Activated T-cell treated with anti-CD3 and anti-CD28 coated beads for 24 hours (primary cell): ENCODE results near the gene CRYGN.

Source experiments
- DNase-seq: peaks from one replicate; pipeline ENCODE4 v3.0.0-alpha.2; 2020; ENCODE audit warnings: low read depth

The CRYGN gene

DNA sequence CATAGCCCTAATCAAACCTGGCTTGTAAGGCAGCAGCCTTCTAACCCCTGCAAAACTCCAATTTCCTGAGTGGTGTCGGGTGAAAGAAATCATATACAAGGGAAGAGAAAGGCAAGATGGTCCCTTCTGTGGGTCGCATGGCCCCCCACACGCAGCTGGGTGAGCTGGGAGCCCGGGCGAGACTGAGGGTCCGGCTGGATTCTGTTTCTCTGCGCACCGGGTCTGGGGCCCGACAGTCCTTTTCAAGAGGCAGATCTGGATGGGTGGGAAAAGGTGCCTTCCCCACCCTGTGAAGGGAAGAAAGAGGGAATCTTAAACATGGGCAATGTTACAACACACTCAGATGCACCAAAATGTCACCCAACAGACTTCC is 48.6 kb downstream of the CRYGN start:
- DNase-seq, result no peak

DNA sequence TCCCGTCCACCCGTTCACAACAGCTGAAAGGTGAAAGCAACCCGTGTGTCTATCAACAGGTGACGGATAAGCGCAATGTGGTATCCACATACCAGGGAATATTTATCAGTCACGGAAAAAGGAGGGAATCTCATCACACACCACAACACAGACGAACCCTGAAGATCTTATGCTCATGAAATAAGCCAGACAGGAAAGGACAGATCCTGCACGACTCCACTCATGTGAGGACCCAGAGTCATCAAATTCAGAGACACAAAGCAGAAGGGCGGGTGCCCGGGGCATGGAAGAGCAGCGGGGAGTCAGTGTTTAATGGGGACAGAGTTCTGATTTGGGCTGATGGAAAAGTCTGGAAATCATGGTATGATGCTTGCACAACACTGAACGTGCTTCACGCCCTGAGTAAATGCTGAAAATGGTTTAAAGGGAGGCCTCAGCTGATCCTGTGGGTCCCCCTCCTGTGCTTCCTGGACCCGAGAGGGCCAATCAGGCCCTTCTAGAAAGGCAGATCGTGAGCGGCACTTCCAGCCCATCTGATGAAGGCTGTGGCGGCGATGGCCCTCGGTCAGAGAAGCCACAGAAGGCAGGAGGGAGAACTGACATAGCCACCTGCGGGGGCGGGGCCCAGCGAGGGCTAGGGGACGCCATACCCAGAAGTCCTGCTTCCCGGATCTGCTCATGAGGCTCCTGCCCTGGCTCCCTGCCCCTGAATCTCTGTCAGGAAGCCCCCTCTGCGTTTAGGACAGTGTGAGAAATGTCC is 49.2 kb downstream of the CRYGN start:
- no peak for DNase-seq

DNA sequence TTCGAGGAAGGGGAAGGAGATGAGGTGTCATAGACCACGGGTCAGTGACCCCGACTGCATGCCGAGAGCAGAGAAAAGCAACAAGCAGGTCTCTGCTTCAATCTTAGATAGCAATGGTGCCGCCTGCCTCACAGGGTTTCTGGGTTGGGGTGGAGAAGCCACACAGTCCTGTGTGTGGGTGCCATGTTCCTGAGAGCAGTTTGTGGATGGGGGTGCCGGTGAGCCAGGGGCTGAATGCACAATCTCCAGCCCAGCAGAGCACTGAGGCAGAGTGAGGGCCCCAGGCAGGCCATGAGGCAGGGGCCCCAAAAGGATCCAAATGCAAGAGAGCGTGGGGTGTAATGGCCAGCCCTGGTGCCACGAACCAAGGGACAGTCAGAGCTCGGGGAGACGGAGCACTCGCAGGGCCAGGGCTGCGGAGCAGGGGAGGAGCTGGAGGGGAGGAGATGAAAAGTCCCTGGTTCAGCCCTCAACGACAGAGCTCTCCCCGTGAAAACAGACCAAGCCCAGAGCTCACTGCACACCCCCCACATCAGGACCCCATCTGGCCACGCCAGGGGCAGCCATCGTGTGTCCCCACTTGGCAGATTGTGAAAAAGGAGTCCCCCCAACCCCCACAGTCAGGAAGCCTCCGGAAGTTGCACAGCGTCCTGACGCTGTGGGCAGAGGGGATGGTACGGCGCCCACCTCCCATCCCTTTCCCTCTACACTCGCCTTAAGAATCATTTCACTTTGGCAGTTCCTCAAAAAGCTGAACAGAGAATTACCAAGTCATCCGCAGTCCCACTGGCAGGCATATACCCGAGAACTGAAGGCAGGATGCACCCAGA is 50.0 kb downstream of the CRYGN start:
- no peak for DNase-seq

DNA sequence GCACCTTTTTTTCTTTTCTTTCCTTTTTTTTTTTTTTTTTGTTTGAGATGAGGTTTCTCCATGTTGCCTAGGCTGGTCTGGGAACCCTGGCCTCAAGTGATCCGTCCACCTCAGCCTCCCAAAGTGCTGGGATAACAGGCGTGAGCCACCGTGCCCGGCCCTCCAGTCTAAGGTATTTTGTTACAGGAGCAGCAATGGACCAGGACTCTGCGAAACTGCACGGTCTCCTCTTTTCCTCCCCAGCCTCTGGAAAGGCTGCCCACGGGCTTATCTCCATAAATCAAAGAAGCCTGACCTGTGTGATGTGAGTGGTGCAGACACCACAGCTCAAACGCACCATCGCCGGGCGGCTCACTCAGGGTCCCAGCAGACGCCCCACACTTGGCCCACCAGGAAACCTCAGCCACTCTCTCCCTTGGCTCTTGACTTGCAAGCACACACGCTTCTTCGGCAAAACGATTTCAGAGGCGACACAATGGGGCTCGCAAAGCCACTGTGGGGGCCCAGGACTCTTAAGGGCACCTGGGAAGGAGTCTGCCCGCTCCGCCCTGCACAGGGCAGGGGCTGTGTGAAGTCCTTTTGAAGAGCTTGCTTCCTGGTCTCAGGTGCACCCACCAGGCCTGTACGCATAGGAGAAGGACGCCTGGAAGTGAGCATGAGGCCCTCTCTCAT is 50.7 kb downstream of the CRYGN start:
- DNase-seq, result no peak

DNA sequence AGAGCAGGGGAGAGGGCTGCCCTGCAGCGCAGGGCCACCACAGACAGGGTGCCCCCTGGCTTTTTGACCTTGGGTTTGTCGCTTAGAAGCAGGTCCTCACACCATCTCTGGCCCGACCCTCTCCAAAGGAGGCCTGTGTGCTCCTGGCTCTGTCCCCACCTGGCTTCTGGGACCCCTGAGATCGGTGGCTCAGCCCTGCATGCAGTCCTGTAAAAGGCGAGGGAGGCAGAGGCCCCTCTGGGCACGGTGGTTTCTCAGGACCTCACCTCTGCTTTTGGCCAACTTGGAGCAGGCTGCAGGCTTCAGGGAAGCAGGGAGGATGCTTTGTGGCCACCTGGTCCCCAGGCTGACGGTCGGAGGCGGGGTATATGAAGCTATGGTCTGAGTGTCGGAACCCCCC is 51.5 kb downstream of the CRYGN start:
- no peak for DNase-seq

DNA sequence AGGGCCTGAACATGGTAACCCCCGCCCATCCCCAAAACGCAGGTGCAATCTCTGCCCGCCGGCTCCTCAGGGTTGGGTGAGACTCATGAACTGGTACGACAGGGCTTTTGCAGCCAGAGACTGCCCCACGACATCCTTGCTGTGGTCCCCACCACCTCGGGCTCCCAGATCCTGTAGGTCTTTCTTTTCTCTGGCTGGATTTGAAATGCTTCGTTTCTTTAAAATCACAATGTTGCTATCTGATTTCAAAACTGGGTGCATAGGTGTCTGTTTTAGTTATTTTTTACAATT is 52.0 kb downstream of the CRYGN start:
- DNase-seq, result no peak

DNA sequence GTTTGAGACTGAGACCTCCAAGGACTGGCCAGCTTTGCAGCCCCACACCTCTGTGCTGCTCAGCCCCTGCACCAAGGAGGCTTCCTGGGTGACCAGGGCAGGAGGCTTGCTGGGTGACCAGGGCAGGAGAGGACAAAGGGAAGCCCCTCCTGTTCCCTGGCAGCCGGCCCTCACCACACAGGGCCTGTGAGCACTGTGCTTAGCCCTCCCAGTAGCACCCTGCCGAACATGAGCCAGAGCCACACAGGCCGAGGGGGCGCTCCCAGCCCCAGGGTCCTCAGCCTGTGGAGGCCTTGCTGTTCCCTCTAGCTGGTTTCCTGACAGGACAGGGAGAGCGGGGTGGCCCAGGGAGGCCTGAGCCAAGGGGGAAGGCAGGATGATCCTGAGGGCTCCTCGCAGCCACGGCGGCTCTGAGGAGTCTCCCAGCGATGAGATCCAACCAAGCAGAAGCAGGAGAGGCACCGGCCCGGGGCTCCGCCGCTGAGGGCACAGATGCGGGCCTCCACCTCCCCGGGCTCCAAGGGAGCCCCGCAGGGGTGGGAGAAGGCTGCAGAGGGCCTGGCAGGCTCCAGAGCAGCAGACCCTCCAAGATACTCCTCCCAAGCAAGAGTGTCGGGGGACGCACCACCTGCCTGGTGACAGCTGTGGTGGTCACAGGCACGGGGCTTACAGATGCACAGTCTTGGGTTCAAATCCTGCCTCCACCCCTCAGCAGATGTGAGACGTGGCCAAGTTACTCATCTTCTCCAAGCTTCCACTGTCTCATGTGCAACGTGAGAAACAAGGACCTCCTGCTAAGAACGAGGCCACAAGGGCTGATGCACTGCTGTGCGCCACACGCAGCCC is 52.6 kb downstream of the CRYGN start:
- DNase-seq, result no peak

DNA sequence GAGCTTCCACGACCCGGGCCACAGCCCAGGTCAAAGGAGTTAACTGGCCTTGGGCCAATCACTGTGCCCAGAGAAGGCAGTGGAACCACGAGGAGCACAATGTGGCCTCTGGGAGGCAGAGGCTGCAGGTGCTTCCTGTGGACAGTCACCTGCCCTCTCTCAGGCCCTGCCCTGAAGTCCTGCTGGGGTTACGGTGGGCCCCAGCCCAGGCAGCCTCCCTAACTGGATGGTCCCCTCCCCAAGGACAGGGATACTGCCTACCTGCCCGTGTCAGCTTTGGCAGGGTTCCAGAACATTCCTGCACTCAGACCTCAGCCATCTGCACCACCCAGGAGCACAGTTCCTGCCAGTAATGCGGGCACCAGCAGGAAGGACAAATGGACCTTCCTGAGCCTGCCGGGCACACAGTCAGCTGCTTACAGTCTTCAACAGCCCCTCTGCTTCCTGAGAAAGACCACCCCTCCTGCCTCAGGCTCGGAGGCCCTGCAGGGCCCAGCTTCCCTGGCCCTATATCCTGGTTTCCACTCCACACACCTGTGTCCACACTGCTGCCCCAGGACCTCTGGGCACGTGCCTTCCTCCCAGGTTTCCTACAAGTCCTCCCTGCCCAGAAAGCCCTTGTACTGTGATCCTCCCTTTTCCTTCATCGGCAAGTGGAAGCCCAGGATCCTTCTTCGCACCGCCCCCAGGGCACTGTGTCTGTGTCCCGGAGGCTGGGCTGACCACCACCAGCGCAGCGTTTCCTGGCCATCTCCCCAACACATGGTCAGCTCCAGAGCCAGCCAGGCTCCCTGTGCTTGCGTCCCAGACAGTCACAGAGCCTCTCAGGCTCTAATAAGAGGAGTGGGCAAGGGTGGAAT is 53.4 kb downstream of the CRYGN start:
- DNase-seq, result no peak

DNA sequence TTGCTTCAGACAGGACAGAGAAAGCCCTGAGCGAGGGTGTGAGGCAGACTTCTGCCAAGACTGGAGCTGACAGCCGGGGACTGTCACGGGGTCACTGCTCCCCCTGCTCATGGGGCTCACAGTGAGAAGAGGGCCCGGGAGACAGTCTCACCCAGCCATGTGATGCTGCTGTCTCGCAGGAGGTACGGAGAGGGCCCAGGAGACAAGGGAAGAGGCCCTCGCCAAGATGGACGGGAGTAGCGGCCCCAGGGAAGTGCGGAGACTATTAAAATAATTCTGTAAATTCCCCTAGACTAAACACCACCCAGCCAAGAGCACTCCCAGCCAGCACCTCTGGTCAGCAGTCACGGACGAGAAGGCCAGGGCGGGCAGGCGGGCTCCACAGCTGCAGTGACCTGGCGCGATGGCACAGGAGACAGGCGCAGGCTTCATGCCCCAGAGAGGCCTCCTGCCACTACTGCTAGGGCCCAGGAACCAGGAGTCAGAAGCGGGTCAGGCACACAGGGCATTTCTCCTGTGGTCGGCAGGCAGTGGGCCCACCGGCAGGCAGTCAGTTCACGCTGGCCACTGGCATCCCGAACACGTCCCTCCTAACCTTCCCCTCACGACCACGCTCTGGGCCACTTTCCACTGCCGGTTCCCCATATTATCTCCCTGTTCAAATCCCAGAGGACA is 54.2 kb downstream of the CRYGN start:
- no peak for DNase-seq

DNA sequence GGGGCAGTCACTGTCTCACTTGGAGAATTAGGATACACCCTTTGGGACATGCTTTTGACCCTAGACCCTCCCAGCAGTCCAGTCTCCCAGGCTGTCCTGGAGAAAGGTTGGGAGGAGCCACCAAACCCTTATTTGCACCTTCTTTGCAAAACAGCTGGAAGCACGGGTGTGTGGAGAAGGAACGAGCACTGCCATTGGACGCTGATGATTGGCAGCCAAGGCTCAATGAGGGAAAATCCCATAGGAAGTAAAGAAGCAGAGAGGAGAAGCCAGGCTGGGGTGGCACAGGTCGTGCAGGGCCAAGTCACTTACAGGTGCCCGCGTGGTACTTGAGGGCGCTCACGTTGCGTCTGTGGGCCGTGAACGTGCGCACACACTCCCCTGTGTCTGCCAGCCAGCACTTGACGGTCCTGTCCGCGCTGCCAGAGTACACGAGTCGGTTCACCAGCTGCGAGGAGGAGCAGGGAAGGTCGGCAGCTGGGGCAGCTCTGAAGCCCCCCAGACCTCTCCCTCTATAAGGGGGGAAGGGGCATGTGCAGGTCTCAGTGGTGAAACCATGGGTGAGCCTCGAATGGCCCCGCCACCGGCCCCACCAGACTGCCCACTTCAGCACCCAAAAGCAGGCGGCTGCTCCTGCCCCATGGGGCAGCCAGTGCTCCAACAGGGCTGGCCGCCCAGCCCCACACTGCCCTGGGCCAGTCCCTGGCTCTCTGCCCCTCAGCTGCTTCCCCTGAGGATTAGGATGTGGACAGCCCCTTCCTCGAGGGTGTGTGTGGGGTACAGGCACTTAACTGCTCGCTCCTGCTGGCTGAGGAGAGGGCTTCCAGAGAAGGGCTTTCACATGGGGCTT is 54.9 kb downstream of the CRYGN start:
- no peak for DNase-seq

DNA sequence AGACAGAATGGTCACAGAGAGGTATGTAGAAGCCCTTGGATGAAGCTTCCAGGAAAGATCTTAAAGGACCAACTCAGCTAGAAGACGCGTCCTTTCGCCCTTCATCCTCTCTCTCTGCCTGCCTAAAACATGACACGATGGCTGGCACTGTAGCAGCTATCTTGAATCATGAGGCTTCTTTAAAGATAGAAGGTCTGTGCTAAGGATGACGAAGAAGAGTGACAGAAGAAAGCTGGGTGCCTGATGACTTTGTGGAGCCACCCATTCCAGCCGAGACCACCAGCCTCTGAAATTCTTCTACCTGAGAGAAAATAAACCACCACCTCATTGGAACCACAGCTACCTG is 55.6 kb downstream of the CRYGN start:
- DNase-seq, result no peak

DNA sequence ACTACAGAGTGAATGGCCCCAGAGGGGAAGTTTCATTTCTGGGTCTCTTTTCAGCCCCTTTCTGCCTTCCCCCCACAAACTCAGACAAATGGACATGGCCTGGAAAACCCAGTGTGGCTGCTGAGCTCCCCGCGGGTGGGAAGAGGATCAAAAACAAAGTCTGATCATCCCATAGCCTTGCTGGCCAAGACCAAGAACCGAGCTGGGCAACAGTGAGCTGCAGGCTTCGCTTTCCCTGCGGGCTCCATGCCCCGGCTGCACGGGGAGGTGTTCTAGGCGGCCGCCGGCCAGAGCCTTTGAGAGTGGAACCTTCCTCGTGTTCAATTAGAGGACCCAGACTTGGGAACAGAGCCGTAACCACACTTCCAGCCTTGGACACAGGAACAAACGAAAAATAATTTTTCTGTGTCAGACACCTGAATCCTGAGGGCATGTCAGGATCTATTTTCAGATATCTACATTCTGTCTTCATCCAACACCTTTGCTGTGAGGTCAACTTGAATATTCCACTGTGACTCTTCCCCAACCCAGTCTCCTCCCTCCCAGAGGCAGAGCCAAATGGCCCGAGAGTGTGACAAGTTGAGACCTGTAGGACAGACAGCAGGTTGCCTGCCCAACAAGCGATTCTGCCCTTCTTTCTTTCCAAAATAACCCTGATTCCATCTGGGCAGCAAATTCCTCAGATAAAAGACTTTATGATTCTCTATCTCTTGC is 56.1 kb downstream of the CRYGN start:
- no peak for DNase-seq

DNA sequence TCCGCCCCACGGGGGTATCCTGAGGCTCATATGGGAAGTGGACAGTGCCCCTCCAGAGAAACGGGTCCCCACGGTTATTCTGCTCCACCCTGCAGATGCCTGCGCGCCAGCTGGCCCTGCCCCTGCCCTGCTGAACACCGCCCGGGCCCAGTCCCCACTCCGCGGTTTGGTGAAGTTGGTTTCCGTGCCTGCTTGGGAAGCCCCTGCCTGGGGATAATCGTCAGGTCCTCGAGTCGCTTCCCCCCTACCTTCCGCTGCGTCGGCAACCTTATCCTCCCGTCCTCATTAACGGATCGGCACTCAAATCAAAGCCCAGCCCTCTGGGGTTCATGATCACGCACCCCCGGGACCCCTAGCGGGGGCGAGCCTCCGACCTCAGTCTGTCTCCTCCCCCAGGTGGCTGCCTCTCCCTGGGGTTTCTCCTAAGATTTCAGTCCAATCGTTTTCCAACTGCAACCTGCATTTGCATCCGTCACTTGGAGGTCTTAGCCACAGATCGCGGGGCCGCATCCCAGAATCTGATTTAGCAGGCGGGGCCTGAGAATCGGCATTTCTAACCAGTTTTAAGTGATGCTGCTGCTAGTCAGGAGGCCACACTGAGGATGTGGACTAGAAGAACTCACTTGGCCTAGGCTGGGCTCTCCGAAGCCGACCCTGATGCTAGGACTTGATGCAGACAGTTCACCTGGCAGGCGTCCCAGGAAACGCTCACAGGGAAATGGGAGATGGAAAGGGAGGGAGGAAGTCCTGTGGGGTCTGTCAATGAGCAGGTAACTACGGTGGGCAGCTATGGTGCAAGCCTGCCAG is 57.7 kb downstream of the CRYGN start:
- no peak for DNase-seq

DNA sequence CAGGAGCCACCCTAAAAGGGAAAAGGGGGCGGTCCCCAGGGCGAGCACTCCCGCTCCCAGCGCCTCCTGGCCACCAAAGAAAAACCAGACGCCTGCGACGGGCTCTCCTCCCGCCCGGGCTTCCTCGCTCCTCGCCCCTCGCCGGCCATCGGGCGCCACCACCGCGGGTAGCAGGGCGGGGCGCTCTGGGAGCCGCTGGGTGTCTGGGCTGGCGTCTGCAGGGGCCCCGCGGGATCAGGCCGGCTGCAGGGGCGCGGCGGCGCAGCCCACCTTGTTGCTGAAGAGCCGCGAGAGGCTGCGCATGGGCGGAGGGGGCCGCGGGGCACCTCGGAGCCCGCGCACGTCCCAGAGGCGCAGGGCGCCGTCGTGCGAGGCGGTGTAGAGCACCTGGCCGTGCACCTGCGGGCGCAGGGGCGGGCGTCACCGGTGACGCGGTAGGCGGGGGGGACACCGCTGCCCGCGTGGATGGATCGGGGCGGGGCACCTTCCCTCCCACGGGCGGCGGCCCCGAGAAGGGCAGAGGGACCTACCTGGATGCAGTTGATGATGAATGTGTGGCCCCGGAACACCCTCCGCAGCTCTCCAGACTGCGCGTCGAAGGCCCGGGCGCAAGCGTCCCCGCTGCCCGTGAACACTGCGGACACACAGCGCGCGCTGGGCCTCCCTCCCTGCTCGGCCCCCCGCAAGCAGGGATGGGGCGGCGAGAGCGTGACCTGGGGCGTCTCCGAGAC is 58.4 kb downstream of the CRYGN start:
- DNase-seq, result peak; percentile 7

DNA sequence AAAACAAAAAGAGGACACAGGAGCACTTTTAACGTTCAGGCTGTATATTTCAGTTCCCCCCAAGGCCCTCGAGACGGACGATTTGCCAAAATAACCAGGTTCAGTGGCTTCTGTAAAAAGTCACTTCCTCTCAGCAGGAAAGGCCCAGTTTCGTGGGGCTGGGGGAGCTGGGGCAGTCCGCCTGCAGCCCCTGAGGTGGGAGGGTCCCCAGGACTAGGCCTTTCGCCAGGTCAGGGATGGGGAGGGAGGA is 58.9 kb downstream of the CRYGN start:
- DNase-seq, result no peak

DNA sequence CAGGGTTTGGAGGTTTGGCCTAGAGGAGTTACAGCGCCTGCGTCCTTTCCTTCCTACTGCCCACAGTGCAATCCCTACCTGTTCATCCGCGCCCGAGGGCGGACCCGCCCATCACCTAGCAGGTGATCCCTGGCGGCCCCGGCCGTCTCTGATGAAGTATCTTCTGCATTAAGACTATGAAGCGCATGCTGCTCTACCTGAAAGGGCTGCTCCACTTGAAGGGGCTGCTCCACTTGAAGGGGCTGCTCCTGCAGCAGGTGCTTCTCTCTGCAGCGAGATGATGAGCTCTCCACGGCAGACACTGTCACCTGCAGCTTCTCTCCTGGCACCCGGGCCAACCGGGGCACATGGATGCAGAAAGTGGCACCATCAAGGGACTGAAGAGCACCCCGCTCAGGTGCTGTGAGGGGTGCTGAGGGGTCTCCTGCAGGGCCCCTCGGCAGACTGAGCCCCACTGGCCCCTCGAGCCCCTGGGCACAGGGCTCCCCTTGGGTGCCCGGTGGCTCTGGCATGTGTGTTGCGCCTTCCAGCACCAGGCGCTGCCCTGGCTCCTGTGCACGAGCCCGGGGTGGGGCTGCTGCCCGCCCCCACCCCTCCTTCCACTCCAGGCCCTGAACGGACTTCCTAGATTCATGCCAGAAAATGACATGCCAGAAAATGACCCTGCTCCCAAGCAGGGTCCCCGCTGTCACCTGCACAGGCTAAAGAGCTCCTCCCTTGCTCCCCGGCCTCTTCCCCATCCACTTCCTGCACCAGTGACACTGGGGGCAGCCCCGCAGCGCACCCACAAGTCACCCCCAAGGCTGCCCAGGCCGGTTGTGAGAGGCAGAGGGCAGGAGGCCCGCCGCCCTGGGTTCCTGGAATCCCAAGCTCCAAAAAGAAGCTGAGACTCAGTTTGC is 59.5 kb downstream of the CRYGN start:
- no peak for DNase-seq
